Measurements from ENCODE around the gene ITGA11. TPM values are rescaled to one million over a fixed set of nuclear protein-coding genes. Genes with fewer than 3 reads are reported as not detected.
A peak's percentile ranks its signal among the peaks of the same experiment; 100 is the strongest.

ITGA11 gene
- total RNA-seq, 1 experiment from 2014 or later, result 63.4 TPM

DNA sequence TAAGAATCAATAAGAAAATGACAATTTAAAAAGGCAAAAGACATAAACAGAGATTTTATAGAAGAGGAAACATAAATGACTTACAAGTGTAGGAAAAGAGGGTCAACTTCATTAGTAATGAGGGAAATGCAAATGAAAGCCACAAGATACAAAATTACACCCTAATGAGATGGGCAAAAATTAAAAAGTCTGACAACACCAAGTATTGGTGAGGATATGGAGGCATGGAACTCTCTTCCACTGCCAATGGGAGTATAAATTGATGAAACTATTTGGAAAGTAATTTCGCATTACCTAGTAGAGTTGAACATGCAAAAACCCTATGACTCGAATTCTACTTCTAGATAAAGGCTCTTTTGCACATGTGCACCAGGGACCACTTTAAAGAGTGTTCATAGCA lies 28.2 kb upstream of the ITGA11 start:
- no peak for DNase-seq
- H3K36me3 ChIP-seq, result no peaks in the 10 kb centered on the region
- H3K4me3 ChIP-seq, result no peak overlapping the region
- no peaks in the 10 kb centered on the region for H3K27me3 ChIP-seq
- peaks cover 5% of the 10 kb centered on the region; the same call in 1 of the 2 replicates for H3K9me3 ChIP-seq

DNA sequence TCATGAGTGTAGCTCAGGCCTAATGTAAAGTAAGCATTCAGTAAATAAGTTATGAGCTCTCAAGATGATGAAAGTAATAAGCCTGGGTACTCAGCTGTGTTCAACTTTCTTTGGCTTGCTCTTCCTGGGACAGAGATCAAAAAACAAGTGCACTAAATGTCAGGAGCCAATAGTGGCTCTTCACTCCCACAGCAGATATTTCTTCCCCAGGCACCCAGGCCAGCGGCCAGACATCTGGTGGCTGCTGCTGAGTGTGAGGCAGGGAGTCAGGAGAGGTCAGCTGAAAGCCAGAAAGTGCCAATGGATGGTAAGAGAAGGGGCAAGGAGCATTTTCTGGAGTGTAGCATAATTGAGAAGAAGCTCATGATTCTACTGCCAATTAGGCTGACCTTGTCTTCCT lies 18.2 kb upstream of the ITGA11 start:
- peaks cover 5% of the 10 kb centered on the region for H3K9me3 ChIP-seq
- H3K4me3 ChIP-seq, result no peak overlapping the region
- no peaks in the 10 kb centered on the region for H3K27me3 ChIP-seq
- H3K36me3 ChIP-seq, result no peaks in the 10 kb centered on the region
- DNase-seq, result peak; percentile 30

DNA sequence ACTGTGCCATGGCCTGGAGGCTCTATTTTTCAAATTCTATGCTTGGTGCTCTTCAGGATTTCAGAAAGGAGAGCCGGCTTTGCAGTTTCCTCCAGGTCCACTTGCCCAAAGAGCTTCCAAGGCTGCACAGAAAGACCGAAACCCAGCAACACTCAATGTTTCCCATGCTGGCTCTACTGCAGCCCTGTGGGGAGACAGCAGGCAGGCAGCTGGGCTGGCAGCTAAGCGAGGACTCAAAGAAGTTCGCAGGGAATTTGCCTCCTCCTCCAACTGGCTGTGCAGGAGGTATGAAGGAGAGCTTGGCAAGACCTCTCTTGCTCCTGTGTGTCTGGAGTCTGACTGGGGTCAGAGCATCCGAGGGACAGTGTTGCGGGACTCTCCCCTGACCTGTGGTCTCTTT lies 17.4 kb upstream of the ITGA11 start:
- Histone ChIP-seq H3K9me3 (peaks cover 5% of the 10 kb centered on the region), H3K27me3 (no peaks in the 10 kb centered on the region), H3K36me3 (no peaks in the 10 kb centered on the region)

DNA sequence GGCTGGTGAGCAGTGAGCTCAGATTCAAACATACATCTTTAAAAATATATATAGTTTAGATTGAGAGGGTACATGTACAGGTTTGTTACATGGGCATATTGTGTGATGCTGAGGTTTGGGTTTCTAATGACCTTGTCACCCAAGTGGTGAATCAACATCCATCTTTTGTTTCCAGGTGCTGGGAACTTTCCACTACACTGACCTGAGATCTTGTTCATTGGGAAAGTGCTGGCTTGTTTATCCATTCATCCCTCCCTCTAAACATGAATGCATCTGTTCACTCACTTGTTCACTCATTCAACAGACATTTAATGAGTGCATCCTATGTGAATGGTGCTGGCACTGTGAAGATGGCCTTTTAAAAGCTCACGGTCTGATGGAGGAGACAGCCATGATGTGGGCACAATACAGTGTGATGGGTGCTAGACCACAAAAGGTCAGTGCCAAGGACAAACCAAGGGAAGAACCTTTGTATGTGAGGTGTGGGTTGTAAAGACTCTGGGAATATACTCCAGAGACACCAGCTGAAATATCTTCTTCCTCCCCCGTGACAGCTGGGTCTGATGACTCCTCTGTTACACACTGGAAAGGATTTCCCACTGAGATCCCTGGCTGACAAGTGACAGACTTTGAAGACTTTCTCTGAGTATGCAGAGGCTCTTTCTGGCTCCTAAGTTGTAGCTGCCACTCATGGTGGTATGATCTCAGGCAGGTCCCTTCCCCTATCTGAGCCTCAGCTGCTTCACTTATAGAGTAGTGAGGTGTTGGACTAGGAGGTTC lies 16.2 kb upstream of the ITGA11 start:
- DNase-seq, result no peak
- Histone ChIP-seq H3K4me3 (no peak overlapping the region), H3K27me3 (no peaks in the 10 kb centered on the region), H3K9me3 (peaks cover 5% of the 10 kb centered on the region), H3K36me3 (no peaks in the 10 kb centered on the region)

More for the DNA sequence above, 17.4 kb upstream of the ITGA11 start:
- DNase-seq, result no peak
- H3K4me3 ChIP-seq, result no peak overlapping the region

DNA sequence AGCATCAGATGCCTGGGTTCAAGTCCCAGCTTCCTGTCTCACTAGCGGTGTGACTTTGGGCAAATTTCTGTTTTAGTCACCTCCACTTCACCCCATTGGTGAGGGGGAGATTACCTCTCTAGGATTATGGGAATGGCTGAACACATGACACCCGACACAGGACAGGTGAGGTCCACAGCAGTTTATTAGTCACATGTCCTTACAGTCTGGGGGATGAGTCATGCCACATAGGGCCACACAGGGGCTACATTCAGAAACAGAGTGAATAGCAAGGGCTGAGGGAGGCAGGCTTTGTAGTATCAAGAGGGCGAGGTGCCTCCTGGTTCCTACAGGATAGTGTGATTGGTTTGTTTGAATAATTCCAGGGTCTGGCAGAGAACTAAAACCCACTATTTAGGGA lies 15.2 kb upstream of the ITGA11 start:
- no peak for DNase-seq
- Histone ChIP-seq H3K27me3 (no peaks in the 10 kb centered on the region), H3K4me3 (no peak overlapping the region), H3K9me3 (peaks cover 2% of the 10 kb centered on the region; the same call in 1 of the 2 replicates), H3K36me3 (no peaks in the 10 kb centered on the region)

DNA sequence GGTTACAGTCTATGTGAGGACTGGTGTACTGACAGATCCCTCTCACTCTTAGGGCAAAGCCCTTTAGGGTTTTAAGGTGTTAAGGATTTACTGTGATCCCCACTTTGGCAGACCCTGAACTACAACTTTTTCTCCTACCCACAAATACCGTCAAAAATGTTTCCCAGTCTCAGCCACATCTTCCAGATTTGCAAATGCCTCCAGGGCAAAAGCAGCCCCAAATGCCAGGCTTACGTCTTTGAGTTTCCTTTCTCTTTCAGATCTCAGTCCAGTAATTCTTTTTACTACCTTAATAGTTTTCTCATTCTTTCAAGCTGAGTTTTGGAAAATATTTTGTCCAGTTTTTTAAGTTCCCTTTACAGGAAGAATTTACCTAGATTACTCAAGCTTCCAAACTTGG lies 13.4 kb upstream of the ITGA11 start:
- Histone ChIP-seq H3K4me3 (no peak overlapping the region), H3K27me3 (no peaks in the 10 kb centered on the region), H3K36me3 (no peaks in the 10 kb centered on the region), H3K9me3 (peaks cover 2% of the 10 kb centered on the region; the same call in 1 of the 2 replicates)
- no peak for DNase-seq

DNA sequence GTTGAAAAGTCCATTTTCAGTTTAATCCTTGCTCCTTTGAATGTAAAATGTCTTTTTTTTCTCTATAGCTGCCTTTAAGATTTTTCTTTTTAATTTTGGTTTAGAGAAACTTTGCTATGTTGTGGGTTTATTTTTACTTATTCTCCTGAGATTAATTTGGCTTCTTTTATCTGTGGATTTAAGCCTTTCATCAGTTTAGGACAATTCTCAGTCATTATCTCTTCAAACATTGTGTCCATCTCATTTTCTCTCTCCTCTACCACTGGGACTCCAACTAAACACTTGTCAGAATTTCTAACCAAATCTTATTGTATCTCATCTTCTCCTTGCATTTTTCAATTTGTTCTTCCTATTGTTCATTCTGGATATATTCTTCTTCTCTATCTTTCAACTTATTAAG lies 12.4 kb upstream of the ITGA11 start:
- H3K4me3 ChIP-seq, result no peak overlapping the region
- H3K9me3 ChIP-seq, result peaks cover 2% of the 10 kb centered on the region; the same call in 1 of the 2 replicates
- H3K27me3 ChIP-seq, result no peaks in the 10 kb centered on the region
- DNase-seq, result no peak
- H3K36me3 ChIP-seq, result no peaks in the 10 kb centered on the region

DNA sequence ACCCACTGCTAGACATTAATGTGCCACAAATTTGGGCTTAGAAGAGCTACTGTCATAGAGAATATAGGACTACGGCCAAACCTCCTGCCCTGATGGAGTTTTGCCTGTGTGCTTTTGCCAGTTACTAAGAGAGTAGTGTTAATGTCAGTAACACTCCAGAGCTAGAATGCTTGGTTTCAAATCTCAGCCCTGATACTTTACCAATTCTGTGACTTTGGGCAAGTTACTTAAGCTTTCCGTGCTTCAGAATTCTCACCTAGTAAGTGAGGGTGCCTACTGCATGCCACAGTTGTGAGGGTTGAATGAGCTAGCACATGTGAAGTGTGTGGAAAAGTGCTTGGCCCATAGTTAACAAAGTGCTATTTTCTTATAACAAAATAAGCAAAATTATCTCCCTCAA lies 10.9 kb upstream of the ITGA11 start:
- no peaks in the 10 kb centered on the region for H3K27me3 ChIP-seq
- no peak for DNase-seq
- H3K36me3 ChIP-seq, result no peaks in the 10 kb centered on the region
- H3K4me3 ChIP-seq, result no peak overlapping the region
- peaks cover 5% of the 10 kb centered on the region; the same call in 1 of the 2 replicates for H3K9me3 ChIP-seq

DNA sequence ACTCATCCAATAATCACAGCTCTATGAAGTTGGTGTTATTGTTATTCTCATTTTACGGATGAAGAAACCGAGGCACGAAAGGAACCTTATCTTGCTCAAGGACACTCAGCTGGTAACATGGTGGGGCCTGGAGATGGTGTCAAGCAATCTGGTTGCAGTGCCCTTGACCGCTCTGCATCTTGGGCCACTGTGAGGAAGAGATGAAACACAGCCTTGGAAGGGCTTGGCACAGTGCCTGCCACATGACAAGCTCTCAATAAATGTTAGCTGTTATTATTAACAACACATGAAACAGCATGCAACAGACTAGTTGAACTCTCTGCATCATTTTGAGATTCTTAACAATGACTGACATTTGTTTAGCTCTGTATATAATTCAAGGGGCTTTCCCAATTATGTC lies 10.1 kb upstream of the ITGA11 start:
- peak; percentile 47 for DNase-seq
- peaks cover 5% of the 10 kb centered on the region; the same call in 1 of the 2 replicates for H3K9me3 ChIP-seq
- H3K4me3 ChIP-seq, result no peak overlapping the region
- no peaks in the 10 kb centered on the region for H3K36me3 ChIP-seq
- H3K27me3 ChIP-seq, result no peaks in the 10 kb centered on the region

DNA sequence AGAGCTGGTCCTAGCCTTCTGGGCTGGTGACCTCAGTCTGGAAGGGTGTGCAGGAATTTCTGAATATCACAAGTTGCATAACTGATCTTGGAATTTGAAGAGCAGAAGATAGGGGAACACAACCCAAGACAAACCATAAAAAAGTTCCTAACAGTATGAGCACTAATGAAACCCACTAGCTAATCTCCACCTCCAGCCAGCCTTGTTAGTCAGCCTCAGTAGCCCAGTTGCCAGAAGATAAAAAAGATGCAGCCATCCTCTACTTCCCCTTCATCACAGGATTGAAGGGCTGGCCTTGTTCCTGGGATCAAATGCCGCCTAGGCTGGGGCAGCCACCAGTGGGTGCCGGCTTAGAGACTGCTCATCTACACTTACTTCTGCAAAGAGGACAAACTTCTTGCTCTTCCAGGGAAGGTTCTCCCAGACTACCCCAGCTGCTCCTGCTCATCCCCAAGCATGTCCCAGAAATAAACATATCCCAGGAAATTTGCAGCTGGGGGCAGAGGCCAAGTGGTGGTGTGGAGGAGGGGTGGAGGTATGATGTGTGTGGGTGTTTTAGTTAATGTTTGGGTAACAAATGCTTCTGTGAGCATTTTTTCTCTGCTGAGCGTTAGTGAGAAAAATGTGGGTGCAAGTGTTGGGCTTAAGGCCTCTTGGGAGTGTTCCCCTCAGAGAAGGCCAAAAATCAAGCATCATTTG lies 9.2 kb upstream of the ITGA11 start:
- Histone ChIP-seq H3K4me3 (no peak overlapping the region), H3K36me3 (no peaks in the 10 kb centered on the region), H3K27me3 (no peaks in the 10 kb centered on the region), H3K9me3 (0 out of 2 replicates have a peak, but pooled peaks cover 3% of the 10 kb centered on the region)
- no peak for DNase-seq

DNA sequence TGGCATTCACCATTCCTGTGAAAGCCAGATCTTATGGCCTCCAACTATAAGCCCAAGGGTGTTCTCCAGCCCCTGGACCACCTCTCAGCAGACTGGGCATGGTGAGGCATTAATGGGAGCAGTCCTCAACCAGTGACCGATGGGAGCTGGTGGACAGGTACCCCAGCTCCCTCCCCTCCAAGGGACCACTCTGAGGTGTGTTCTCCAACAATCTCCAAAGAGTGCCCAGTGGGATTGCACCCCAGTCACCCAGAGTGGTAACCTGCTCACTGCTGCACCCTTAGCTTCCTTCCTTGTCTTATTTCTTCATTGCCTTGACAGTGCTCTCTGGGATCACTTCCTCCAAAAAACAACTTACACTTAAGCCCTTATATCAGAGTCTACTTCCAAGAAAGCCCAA lies 8.2 kb upstream of the ITGA11 start:
- Histone ChIP-seq H3K4me3 (no peak overlapping the region), H3K36me3 (no peaks in the 10 kb centered on the region), H3K9me3 (0 out of 2 replicates have a peak, but pooled peaks cover 3% of the 10 kb centered on the region), H3K27me3 (no peaks in the 10 kb centered on the region)
- no peak for DNase-seq

DNA sequence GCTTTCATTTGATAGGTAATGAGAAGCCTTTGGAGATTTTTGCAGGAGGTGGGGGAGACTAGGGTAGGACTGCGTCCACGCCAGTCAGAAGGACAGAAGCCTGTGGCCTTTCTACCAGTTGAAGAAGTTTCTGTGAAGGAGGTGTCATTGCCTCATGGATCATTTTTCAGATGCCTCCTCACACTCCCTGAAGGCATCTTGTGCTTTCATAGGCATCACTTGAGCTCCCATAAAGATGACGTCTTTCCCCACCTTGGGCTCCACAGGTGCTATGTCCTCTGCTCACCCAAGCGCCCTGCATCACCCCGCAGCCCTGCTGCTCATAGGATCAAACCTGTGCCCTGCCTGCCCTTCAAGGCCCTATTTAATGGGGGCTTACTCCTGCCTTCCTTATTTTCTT lies 7.5 kb upstream of the ITGA11 start:
- Histone ChIP-seq H3K4me3 (no peak overlapping the region), H3K27me3 (no peaks in the 10 kb centered on the region), H3K36me3 (no peaks in the 10 kb centered on the region), H3K9me3 (0 out of 2 replicates have a peak, but pooled peaks cover 3% of the 10 kb centered on the region)
- DNase-seq, result no peak

DNA sequence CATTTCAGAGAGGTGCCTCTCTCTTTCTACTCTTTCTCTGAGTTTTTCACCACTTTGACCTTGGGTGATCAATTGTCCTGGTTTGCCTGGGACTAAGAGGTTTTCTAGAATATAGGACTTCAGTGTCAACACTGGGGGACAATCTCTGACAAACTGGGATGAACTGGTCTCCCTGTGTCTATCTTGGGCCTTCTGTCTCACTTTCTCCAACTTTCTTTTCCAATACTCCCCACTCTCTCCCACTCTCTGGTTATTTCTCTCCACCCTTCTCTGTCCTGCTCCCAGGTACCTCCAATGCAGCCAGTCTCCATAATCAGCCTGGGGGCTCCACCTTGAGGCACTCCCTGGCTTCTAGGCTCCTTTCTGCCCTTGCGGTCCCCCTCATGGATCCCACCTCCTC lies 4.7 kb upstream of the ITGA11 start:
- DNase-seq, result no peak
- H3K4me3 ChIP-seq, result no peak overlapping the region
- 0 out of 2 replicates have a peak, but pooled peaks cover 3% of the 10 kb centered on the region for H3K9me3 ChIP-seq
- no peaks in the 10 kb centered on the region for H3K36me3 ChIP-seq
- peaks cover 2% of the 10 kb centered on the region; the same call in 1 of the 2 replicates for H3K27me3 ChIP-seq

DNA sequence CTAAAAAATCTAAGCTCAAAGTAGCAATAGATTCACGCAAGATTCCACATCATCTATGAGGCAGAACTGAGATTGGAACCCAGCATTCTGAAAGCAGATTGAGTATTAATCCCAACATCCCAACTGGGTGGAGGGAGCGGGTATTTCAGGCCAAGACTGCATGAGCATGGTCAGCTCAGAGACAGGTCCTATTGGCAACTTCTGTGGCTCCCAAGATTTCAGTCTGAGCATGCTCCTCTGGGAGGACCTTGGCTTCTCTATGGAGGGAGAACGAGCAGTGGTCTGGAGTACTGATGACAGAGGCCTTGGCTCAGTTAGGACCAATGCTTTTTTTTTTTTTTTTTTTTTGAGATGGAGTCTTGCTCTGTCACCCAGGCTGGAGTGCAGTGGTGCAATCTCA lies 4.0 kb upstream of the ITGA11 start:
- peaks cover 2% of the 10 kb centered on the region; the same call in 1 of the 2 replicates for H3K27me3 ChIP-seq

DNA sequence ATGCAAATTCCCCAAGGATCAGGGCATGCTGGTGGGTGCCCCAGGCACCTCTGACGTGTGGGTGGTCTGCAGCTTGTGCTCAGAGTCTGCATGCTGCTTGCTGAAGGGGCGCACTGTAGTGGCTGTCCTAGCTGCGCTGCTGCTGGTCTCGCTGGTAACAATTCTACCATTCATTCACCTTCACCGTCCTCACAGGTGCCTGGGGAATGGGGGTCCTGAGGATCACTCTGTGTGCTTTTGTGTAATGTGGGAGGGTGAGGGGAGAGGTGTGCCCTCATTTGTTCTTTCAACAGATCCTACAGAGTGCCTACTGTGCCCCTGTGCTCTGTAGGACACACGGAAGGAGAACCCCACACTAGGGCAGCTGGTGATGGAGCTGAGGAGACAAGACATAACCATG lies 2.1 kb upstream of the ITGA11 start:
- no peak overlapping the region for H3K4me3 ChIP-seq
- H3K36me3 ChIP-seq, result no peaks in the 10 kb centered on the region
- peaks cover 2% of the 10 kb centered on the region; the same call in 1 of the 2 replicates for H3K27me3 ChIP-seq
- DNase-seq, result no peak
- 0 out of 2 replicates have a peak, but pooled peaks cover 3% of the 10 kb centered on the region for H3K9me3 ChIP-seq

More for the DNA sequence above, 4.0 kb upstream of the ITGA11 start:
- Histone ChIP-seq H3K36me3 (no peaks in the 10 kb centered on the region), H3K9me3 (0 out of 2 replicates have a peak, but pooled peaks cover 3% of the 10 kb centered on the region), H3K4me3 (no peak overlapping the region)
- no peak for DNase-seq

DNA sequence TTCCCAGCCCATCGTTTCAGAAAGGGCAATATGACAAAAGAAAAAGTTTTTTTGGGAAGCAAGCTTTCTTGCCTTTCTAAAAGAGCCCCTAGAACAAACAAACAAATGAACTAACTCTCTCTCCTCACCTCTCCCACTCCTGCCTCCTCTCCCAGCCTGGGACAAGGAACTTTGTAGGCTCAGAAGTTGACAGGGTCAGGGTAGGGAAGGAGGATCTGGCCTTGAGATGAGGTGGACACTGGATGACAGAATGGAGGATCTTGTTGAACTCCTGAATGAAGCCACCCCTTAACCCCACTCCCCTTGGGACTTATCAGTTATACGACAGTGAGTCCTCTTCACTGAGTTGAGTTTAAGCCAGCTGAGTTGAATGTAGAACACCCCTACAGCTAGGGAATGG lies 1.6 kb upstream of the ITGA11 start:
- Histone ChIP-seq H3K4me3 (no peak overlapping the region), H3K9me3 (0 out of 2 replicates have a peak, but pooled peaks cover 3% of the 10 kb centered on the region), H3K36me3 (no peaks in the 10 kb centered on the region; the same call in 1 of the 2 replicates), H3K27me3 (peaks cover 2% of the 10 kb centered on the region; the same call in 1 of the 2 replicates)
- DNase-seq, result no peak

DNA sequence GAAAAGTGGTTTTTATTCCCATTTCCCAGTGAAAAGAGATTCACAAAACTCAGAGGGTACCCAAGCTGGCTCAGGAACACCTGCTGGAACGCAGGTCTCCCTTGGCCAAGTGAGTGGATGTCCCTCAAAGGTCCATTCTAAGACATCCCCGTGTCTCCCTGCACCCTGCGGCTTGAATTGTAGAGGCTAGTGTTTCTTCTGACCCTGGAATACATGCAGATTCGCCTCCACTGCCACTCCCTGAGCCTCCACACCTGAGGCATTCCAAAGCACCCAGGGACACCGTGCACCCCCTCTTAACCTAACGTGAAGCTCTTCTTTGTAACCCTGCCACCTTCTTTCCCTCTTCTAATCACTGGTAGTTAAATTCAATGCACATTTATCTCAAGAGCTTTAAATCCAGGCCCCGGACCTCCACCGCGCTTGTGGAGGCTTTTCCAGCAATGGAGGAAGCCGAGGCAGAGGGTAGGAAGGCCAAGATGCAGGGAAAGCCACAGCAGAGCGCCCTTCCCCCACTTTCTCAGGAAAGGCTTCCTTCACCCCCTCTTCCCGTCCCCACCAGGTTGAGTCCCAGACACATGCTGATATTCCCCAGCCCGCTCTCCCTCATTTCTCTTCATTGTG lies 590 bp upstream of the ITGA11 start:
- H3K27me3 ChIP-seq, result peaks cover 2% of the 10 kb centered on the region; the same call in 1 of the 2 replicates
- H3K9me3 ChIP-seq, result no peaks in the 10 kb centered on the region
- H3K36me3 ChIP-seq, result no peaks in the 10 kb centered on the region; the same call in 1 of the 2 replicates
- H3K4me3 ChIP-seq, result peak overlapping the region; percentile 73
- no peak for DNase-seq
